HepG2 (cell line): Measurements from ENCODE around the gene CREG2. TPM values are rescaled to one million over a fixed set of nuclear protein-coding genes. Genes with fewer than 3 reads are reported as not detected.

Experiments
- AHDC1 ChIP-seq: sonication (generic); formaldehyde crosslinking; IDR thresholded peaks from 2 replicates; pipeline ENCODE4 v1.5.1; 2020; ENCODE audit warnings: mild to moderate bottlenecking, missing genetic modification reagents, borderline replicate concordance
- ATF7-NPFF ChIP-seq: sonication (generic); formaldehyde crosslinking; IDR thresholded peaks from 2 replicates; pipeline ENCODE4 v1.8.1; 2023; ENCODE audit warnings: mild to moderate bottlenecking, low read depth, missing genetic modification reagents, moderate library complexity
- BRCA1 ChIP-seq: sonication (generic); formaldehyde crosslinking; IDR thresholded peaks from 2 replicates; pipeline ENCODE4 v1.4.0; 2020; ENCODE audit warnings: missing genetic modification reagents
- DNMT1 ChIP-seq: sonication (generic); formaldehyde crosslinking; IDR thresholded peaks from 2 replicates; pipeline ENCODE4 v1.5.1; 2020; ENCODE audit warnings: mild to moderate bottlenecking, missing genetic modification reagents
- HNRNPH1 ChIP-seq: fragments of 200-400 bp; formaldehyde crosslinking; optimal IDR thresholded peaks from 2 replicates; pipeline ENCODE3; 2017; ENCODE audit warnings: mild to moderate bottlenecking, low read depth, low read length
- IKZF5 ChIP-seq: IDR thresholded peaks from 2 replicates; pipeline ENCODE4 v1.6.1; 2018; ENCODE audit warnings: missing genetic modification reagents, mild to moderate bottlenecking, missing compliant biosample characterization
- MXI1 ChIP-seq: IDR thresholded peaks from 3 replicates; pipeline ENCODE4 v1.6.1; 2012; ENCODE audit warnings: low read depth, low read length, inconsistent platforms, borderline replicate concordance
- NAIF1 ChIP-seq: sonication (generic); formaldehyde crosslinking; IDR thresholded peaks from 2 replicates; pipeline ENCODE4 v1.5.0; 2020; ENCODE audit warnings: mild to moderate bottlenecking, missing genetic modification reagents, borderline replicate concordance
- NFE2L1 ChIP-seq: sonication (generic); formaldehyde crosslinking; IDR thresholded peaks from 2 replicates; pipeline ENCODE4 v1.4.0; 2020; ENCODE audit warnings: missing genetic modification reagents, mild to moderate bottlenecking, borderline replicate concordance
- SALL1 ChIP-seq: sonication (generic); formaldehyde crosslinking; IDR thresholded peaks from 2 replicates; pipeline ENCODE4 v1.8.0; 2022; ENCODE audit warnings: mild to moderate bottlenecking, missing genetic modification reagents
- SOX5 ChIP-seq: IDR thresholded peaks from 2 replicates; pipeline ENCODE4 v1.6.1; 2016; ENCODE audit warnings: borderline replicate concordance
- TCF12 ChIP-seq, 2 experiments: fragments of 450-650 bp in 1 of 2; sonication (generic) in 1 of 2; formaldehyde crosslinking in 1 of 2; IDR thresholded peaks; 2 replicates each; pipeline versions ENCODE4 v1.6.1 to v1.8.0; 2017 to 2022; ENCODE audit warnings: antibody characterized with exemption in 1 of 2, mild to moderate bottlenecking in 1 of 2, missing genetic modification reagents in 1 of 2, moderate library complexity in 1 of 2
- ZBTB21 ChIP-seq: sonication (generic); formaldehyde crosslinking; IDR thresholded peaks from 2 replicates; pipeline ENCODE4 v1.4.0; 2020; ENCODE audit warnings: missing genetic modification reagents
- ZFP36 ChIP-seq: fragments of 150-350 bp; IDR thresholded peaks from 2 replicates; pipeline ENCODE4 v1.6.1; 2018; ENCODE audit warnings: borderline replicate concordance, low read length, low read depth; ENCODE audit not compliant: partially characterized antibody
- ZNF207 ChIP-seq: fragments of 450-650 bp; IDR thresholded peaks from 2 replicates; pipeline ENCODE4 v1.6.1; 2016; ENCODE audit warnings: antibody characterized with exemption, borderline replicate concordance
- ZNF546 ChIP-seq: sonication (generic); formaldehyde crosslinking; conservative IDR thresholded peaks from 2 replicates; pipeline ENCODE4 v1.8.1; 2023; ENCODE audit warnings: mild to moderate bottlenecking, missing genetic modification reagents
- ZNF777 ChIP-seq: sonication (generic); formaldehyde crosslinking; IDR thresholded peaks from 2 replicates; pipeline ENCODE4 v1.4.0; 2020; ENCODE audit warnings: missing genetic modification reagents
- ZUFSP ChIP-seq: sonication (generic); formaldehyde crosslinking; IDR thresholded peaks from 2 replicates; pipeline ENCODE4 v1.9.0; 2021; ENCODE audit warnings: missing genetic modification reagents, mild to moderate bottlenecking, borderline replicate concordance
- polyA plus RNA-seq, 8 experiments: library from polyadenylated mRNA; depleted of rRNA in 3 of 8; stranded (reverse) in 7 of 8; unstranded in 1 of 8; fragments of >200 nt; fragmentation: Illumina TruSeq in 4 of 8; extraction: Trizol in 4 of 8; gene quantifications; 2 replicates each; pipeline versions ENCODE4 v1.2.1 to v1.2.3, GENCODE V29; 2011 to 2016; ENCODE audit warnings: low read depth in 4 of 8, missing spikeins in 1 of 8, mixed read lengths in 1 of 8; ENCODE audit not compliant: insufficient read depth in 1 of 8
- total RNA-seq, 5 experiments: library from RNA; depleted of rRNA; stranded (reverse); fragments of >200 nt; fragmentation: Illumina TruSeq; extraction: Trizol; gene quantifications; 2 replicates each; pipeline ENCODE4 v1.2.3, GENCODE V29; 2016; ENCODE audit warnings: low read depth in 1 of 5
- TF ChIP-seq, protein P1 (sequence below): sonication (generic); formaldehyde crosslinking; IDR thresholded peaks from 2 replicates; pipeline ENCODE4 v1.5.0; 2020; ENCODE audit warnings: missing genetic modification reagents, mild to moderate bottlenecking, borderline replicate concordance

The CREG2 gene
- total and polyA plus RNA-seq, 2 of the 13 experiments (the other 11 are each of a cell fraction or from before 2014, with no cell fraction given) = 0.18 to 0.26 TPM

- TF ChIP-seq SOX5 (CRISPR knock-in tag) = 0 out of 2 replicates have a peak, but pooled peaks have one; percentile 28
- peak; percentile 19; the same call in 1 of the 2 replicates for TF ChIP-seq IKZF5 (CRISPR knock-in tag)
- TF ChIP-seq ZNF777 = no peak
- TF ChIP-seq ZNF546 (CRISPR knock-in tag) = no peak
- TF ChIP-seq HNRNPH1 = no peak
- no peak for TF ChIP-seq BRCA1 (CRISPR knock-in tag)
- TF ChIP-seq MXI1 = peak; percentile 24; the same call in 1 of the 3 replicates
- TF ChIP-seq, protein P1, sequence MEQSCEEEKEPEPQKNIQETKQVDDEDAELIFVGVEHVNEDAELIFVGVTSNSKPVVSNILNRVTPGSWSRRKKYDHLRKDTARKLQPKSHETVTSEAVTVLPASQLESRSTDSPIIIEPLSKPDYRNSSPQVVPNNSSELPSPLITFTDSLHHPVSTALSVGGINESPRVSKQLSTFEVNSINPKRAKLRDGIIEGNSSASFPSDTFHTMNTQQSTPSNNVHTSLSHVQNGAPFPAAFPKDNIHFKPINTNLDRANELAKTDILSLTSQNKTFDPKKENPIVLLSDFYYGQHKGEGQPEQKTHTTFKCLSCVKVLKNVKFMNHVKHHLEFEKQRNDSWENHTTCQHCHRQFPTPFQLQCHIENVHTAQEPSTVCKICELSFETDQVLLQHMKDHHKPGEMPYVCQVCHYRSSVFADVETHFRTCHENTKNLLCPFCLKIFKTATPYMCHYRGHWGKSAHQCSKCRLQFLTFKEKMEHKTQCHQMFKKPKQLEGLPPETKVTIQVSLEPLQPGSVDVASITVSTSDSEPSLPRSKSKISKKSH = no peak
- 0 out of 2 replicates have a peak, but pooled peaks have one; percentile 30 for TF ChIP-seq AHDC1 (CRISPR knock-in tag)
- no peak for TF ChIP-seq TCF12 (IDR thresholded peaks at IDR 0.05)
- no peak for TF ChIP-seq TCF12 (CRISPR knock-in tag; IDR thresholded peaks at IDR 0.05)
- TF ChIP-seq ZNF207 = no peak
- TF ChIP-seq ZFP36 = no peak
- no peak for TF ChIP-seq NAIF1 (CRISPR knock-in tag)
- TF ChIP-seq SALL1 (CRISPR knock-in tag) = peak; percentile 54
- no peak for TF ChIP-seq ZUFSP (CRISPR knock-in tag)
- TF ChIP-seq NFE2L1 (CRISPR knock-in tag) = no peak
- no peak for TF ChIP-seq DNMT1
- no peak for TF ChIP-seq ZBTB21 (CRISPR knock-in tag)
- TF ChIP-seq ATF7-NPFF (CRISPR knock-in tag) = no peak
Observed at GRCh38 chr2:101341901-101342624, 45.2 kb downstream of the CREG2 start (continued).
